ENCODE measurements around the gene FXYD5.
"Not testable (repeated sequence)": the region's sequence is repeated elsewhere in the genome, so short reads cannot be mapped to it uniquely, and the experiment has no call there.

- TF ChIP-seq CTCF (conservative IDR thresholded peaks at IDR 0.05); EZH2 (IDR thresholded peaks at IDR 0.05; ENCODE audit: low read depth): not testable (repeated sequence)
Observed at GRCh38 chr19:35196861-35197260, 42.3 kb downstream of the FXYD5 start.

All from PC-9 (cell line).